OCI-LY3 (cell line): ENCODE results near the gene CTNNBIP1.

Experiments
- EZH2phosphoT487 ChIP-seq: fragments of 200-600 bp; shearing (Covaris generic); IDR thresholded peaks from 2 replicates; pipeline ENCODE4 v1.6.1; 2018; ENCODE audit warnings: antibody characterized with exemption, mixed run types, low read depth
- TF ChIP-seq, protein P1 (sequence below): fragments of 200-600, 300-600 bp; sonication (generic); IDR thresholded peaks from 2 replicates; pipeline ENCODE4 v1.5.1; 2014; ENCODE audit warnings: antibody characterized with exemption, low read length, low read depth

DNA sequence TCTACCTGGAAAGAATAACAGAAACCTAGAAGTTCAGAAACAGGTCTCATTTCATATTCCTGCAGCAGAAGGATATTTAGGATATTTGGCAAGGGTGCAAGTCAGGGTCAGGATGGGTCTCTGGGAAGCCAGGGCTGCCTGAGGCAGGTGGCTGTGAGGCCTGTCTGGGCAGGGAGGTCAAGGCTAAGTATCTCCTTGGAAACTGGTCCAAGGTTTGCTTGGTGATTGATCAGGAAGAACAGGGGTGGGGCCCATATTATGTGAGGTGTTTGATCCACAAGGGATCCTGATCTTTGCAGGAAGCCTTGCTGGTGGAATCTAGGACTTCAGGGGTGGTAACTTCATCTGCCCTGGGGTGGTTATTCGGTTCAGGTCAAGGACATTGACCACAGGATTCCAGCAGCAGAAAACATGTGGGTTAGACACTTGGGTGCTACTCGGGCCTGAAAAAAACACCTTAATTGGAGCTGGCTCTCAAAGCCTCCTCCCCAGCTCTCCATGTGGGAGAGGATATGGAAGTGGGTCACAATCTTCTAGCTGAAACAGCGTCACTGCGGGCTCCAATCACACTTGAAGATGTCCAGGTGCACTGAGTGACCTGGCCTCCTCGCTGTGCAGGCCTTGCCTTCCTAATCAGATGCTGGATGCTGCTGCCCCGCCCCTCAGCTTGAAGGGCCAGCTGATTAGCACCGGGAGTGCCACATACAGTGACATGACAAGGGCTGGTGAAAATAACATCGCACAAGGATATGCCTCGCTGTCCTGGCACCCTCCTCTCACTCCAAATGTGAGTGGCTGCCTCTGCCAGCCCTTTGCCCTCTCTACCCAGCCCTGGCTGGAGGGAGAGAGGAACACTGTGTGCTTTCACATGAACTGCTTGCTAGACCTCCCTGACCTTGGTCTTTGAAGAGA lies 8.7 kb downstream of the CTNNBIP1 start:
- TF ChIP-seq EZH2phosphoT487: no peak
- TF ChIP-seq, protein P1, sequence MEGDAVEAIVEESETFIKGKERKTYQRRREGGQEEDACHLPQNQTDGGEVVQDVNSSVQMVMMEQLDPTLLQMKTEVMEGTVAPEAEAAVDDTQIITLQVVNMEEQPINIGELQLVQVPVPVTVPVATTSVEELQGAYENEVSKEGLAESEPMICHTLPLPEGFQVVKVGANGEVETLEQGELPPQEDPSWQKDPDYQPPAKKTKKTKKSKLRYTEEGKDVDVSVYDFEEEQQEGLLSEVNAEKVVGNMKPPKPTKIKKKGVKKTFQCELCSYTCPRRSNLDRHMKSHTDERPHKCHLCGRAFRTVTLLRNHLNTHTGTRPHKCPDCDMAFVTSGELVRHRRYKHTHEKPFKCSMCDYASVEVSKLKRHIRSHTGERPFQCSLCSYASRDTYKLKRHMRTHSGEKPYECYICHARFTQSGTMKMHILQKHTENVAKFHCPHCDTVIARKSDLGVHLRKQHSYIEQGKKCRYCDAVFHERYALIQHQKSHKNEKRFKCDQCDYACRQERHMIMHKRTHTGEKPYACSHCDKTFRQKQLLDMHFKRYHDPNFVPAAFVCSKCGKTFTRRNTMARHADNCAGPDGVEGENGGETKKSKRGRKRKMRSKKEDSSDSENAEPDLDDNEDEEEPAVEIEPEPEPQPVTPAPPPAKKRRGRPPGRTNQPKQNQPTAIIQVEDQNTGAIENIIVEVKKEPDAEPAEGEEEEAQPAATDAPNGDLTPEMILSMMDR: no peak
